Gastrocnemius medialis (tissue), 4 donors: Measurements from ENCODE around the gene BCL11B. TPM values are rescaled to one million over a fixed set of nuclear protein-coding genes. Genes with fewer than 3 reads are reported as not detected.

Source experiments
- ATAC-seq, 2 donors: fragments of 150-250 bp; one replicate each; pipeline ENCODE4 v1.9.1; 2016
- DNase-seq, 2 donors: peaks; one replicate each; pipeline ENCODE4 v3.0.0-alpha.2; 2019
- H3K27ac ChIP-seq, 4 donors: fragments of 200-600 bp; sonication (generic); 1 replicate in 1 of 4; 2 replicates in 3 of 4; pipeline ENCODE4 v1.5.1; 2016 to 2018; ENCODE audit warnings: mild to moderate bottlenecking in 2 of 4, moderate library complexity in 1 of 4
- H3K27me3 ChIP-seq, 3 donors: fragments of 200-600 bp; sonication (generic) in 2 of 3; 1 replicate in 1 of 3; 2 replicates in 2 of 3; pipeline versions ENCODE4 v1.5.1 to v1.6.0; 2016 to 2019; ENCODE audit warnings: mild to moderate bottlenecking in 1 of 3, moderate library complexity in 1 of 3
- H3K36me3 ChIP-seq, 2 donors: fragments of 200-600 bp; sonication (generic) in 1 of 2; one replicate each; pipeline ENCODE4 v1.5.1; 2017 to 2018
- H3K4me1 ChIP-seq, 2 donors: fragments of 200-600 bp; sonication (generic) in 1 of 2; one replicate each; pipeline ENCODE4 v1.5.1; 2016 to 2017; ENCODE audit warnings: mild to moderate bottlenecking in 2 of 2
- H3K4me3 ChIP-seq, 4 donors: fragments of 200-600 bp; sonication (generic) in 3 of 4; 1 replicate in 1 of 4; 2 replicates in 3 of 4; pipeline ENCODE4 v1.5.1; 2016 to 2019; ENCODE audit warnings: mild to moderate bottlenecking in 2 of 4
- H3K9me3 ChIP-seq, 3 donors: fragments of 200-600 bp; sonication (generic) in 2 of 3; 1 replicate in 1 of 3; 2 replicates in 2 of 3; pipeline ENCODE4 v1.5.1; 2016 to 2019
- POLR2A ChIP-seq, 2 donors: fragments of 450-650 bp; IDR thresholded peaks; one replicate each; pipeline ENCODE4 v1.6.1; 2017; ENCODE audit warnings: antibody characterized with exemption in 2 of 2, mild to moderate bottlenecking in 2 of 2, moderate library complexity in 2 of 2
- in situ Hi-C, 4 donors: fragments of 200-750 bp; cut with MboI; loops; one replicate each; pipeline versions ENCODE4 v1.15.0 to v1.8.0; 2017; ENCODE audit warnings: low sequenced_read_pairs in 4 of 4
- intact Hi-C: fragments of 100-400 bp; cut with DNase I; formaldehyde crosslinking; loops from one replicate; pipeline ENCODE4 v1.15.1; 2023; ENCODE audit warnings: low total_unique reads
- total RNA-seq, 4 donors: library from RNA; depleted of rRNA; stranded (reverse); fragments of >200 nt; gene quantifications; one replicate each; pipeline versions ENCODE4 v1.1.0 to v1.2.3, GENCODE V29; 2016
- TF ChIP-seq, protein P1 (sequence below), 5 experiments: fragments of 450-650 bp in 3 of 5; fragments of 200-600 bp in 2 of 5; sonication (generic) in 2 of 5; IDR thresholded peaks in 4 of 5; conservative IDR thresholded peaks in 1 of 5; 1 replicate in 4 of 5; 2 replicates in 1 of 5; pipeline ENCODE4 v1.5.1; 2016 to 2019; ENCODE audit warnings: antibody characterized with exemption in 5 of 5, mild to moderate bottlenecking in 3 of 5, moderate library complexity in 3 of 5

BCL11B gene
- total RNA-seq, 4 donors from 2014 or later, result 0.05 to 0.62 (median 0.18) TPM; not detected in 1

GRCh38 chr14:99315197-99315596 is 43.2 kb upstream of the BCL11B start:
- Histone ChIP-seq H3K27ac (no peak overlapping the region), H3K4me1 (no peaks in the 10 kb centered on the region), H3K4me3 (no peak overlapping the region), H3K36me3 (no peaks in the 10 kb centered on the region), H3K27me3 (no peaks in the 10 kb centered on the region), H3K9me3 (no peaks in the 10 kb centered on the region)
- ATAC-seq (no peak), DNase-seq (no peak)
- in situ Hi-C loops, result no loop called here
- TF ChIP-seq POLR2A (IDR thresholded peaks at IDR 0.05), result no peak
- TF ChIP-seq, protein P1, sequence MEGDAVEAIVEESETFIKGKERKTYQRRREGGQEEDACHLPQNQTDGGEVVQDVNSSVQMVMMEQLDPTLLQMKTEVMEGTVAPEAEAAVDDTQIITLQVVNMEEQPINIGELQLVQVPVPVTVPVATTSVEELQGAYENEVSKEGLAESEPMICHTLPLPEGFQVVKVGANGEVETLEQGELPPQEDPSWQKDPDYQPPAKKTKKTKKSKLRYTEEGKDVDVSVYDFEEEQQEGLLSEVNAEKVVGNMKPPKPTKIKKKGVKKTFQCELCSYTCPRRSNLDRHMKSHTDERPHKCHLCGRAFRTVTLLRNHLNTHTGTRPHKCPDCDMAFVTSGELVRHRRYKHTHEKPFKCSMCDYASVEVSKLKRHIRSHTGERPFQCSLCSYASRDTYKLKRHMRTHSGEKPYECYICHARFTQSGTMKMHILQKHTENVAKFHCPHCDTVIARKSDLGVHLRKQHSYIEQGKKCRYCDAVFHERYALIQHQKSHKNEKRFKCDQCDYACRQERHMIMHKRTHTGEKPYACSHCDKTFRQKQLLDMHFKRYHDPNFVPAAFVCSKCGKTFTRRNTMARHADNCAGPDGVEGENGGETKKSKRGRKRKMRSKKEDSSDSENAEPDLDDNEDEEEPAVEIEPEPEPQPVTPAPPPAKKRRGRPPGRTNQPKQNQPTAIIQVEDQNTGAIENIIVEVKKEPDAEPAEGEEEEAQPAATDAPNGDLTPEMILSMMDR (IDR thresholded peaks at IDR 0.05 in 4 of 5, conservative IDR thresholded peaks at IDR 0.05 in 1 of 5), result no peak
- intact Hi-C loops, result no loop called here

GRCh38 chr14:99314623-99315022 is 42.6 kb upstream of the BCL11B start:
- no peak for ATAC-seq
- no peak for DNase-seq
- H3K27me3 ChIP-seq, result no peaks in the 10 kb centered on the region
- no peaks in the 10 kb centered on the region for H3K36me3 ChIP-seq
- H3K9me3 ChIP-seq, result no peaks in the 10 kb centered on the region
- H3K27ac ChIP-seq, result no peak overlapping the region
- intact Hi-C loops (no loop called here), in situ Hi-C loops (no loop called here)
- H3K4me3 ChIP-seq, result no peak overlapping the region
- no peak for TF ChIP-seq POLR2A (IDR thresholded peaks at IDR 0.05)
- TF ChIP-seq, protein P1 (IDR thresholded peaks at IDR 0.05 in 4 of 5, conservative IDR thresholded peaks at IDR 0.05 in 1 of 5), result no peak
- no peaks in the 10 kb centered on the region for H3K4me1 ChIP-seq

DNA sequence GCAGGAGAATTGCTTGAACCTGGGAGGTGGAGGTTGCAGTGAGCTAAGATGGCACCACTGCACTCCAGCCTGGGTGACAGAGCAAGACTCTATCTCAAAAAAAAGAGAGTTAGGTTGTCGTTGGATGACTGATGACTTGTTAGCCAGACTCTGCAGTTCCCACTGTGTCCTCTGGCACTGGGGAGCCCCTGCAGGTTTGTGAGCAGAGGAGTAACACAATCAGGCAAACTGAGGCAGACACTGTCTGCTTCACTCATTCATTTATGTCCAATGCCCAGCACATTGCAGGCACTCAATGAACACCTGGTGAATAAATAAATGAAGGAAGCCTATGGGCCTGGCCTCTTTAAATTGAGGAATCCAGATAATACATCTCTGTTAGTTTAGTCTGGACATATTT is 41.2 kb upstream of the BCL11B start:
- H3K4me1 ChIP-seq, result no peaks in the 10 kb centered on the region
- H3K27ac ChIP-seq, result no peak overlapping the region
- TF ChIP-seq, protein P1 (IDR thresholded peaks at IDR 0.05 in 4 of 5, conservative IDR thresholded peaks at IDR 0.05 in 1 of 5), result no peak
- TF ChIP-seq POLR2A (IDR thresholded peaks at IDR 0.05), result no peak
- ATAC-seq (no peak), DNase-seq (no peak)
- H3K36me3 ChIP-seq, result no peaks in the 10 kb centered on the region
- in situ Hi-C loops (no loop called here), intact Hi-C loops (no loop called here)
- H3K9me3 ChIP-seq, result no peaks in the 10 kb centered on the region
- H3K27me3 ChIP-seq, result no peaks in the 10 kb centered on the region
- no peak overlapping the region for H3K4me3 ChIP-seq

DNA sequence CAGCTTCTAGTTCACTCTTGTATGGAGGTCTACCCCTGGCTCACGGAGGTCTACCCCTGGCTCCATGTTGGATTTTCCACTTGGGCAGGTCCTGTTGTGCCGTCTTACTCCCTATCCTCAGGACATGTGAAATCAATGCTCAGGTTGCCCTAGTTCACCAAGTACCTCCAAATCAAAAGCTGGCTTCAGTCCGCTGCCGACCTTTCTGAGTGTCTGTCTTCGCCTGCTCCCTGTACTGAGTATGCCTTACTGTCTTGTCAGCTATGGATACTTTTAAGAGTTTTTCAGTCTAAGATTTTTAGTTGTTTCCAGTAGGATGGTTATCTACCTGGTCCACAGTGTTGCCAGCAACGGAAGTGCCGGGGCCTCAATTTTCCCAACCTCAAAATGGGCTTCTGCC is 40.1 kb upstream of the BCL11B start:
- no peaks in the 10 kb centered on the region for H3K27me3 ChIP-seq
- no peak overlapping the region for H3K4me3 ChIP-seq
- TF ChIP-seq POLR2A (IDR thresholded peaks at IDR 0.05), result no peak
- TF ChIP-seq, protein P1 (IDR thresholded peaks at IDR 0.05 in 4 of 5, conservative IDR thresholded peaks at IDR 0.05 in 1 of 5), result no peak
- intact Hi-C loops (no loop called here), in situ Hi-C loops (no loop called here)
- H3K4me1 ChIP-seq, result no peaks in the 10 kb centered on the region
- ATAC-seq (no peak), DNase-seq (no peak)
- no peaks in the 10 kb centered on the region for H3K36me3 ChIP-seq
- no peak overlapping the region for H3K27ac ChIP-seq
- H3K9me3 ChIP-seq, result no peaks in the 10 kb centered on the region

DNA sequence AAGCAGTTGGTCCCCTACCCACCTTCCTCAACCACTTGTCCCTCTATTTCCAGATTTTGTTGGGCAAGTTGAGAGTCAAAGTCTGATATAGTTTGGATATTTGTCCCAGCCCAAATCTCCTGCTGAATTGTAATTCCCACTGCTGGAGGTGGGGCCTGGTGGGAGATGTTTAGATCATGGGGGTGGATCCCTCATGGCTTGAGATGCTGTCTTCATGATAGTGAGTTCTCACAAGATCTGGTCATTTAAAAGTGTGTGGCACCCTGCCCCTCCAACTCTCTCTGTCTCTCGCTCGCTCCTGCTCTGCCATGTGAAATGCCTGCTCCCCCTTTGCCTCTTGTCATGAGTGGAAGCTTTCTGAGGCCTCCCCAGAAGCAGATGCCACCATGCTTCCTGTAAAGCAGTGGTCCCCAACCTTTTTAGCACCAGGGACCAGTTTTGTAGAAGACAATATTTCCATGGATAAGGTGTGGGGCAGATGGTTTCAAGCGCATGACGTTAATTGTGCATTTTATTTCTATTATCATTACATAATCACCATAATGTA is 37.3 kb upstream of the BCL11B start:
- no peak for ATAC-seq
- intact Hi-C loops, result no loop called here
- H3K36me3 ChIP-seq, result no peaks in the 10 kb centered on the region
- no peak overlapping the region for H3K4me3 ChIP-seq
- H3K27ac ChIP-seq, result no peak overlapping the region
- in situ Hi-C loops, result no loop called here
- no peaks in the 10 kb centered on the region for H3K27me3 ChIP-seq
- no peak for TF ChIP-seq POLR2A (IDR thresholded peaks at IDR 0.05)
- TF ChIP-seq, protein P1 (IDR thresholded peaks at IDR 0.05 in 4 of 5, conservative IDR thresholded peaks at IDR 0.05 in 1 of 5), result no peak
- H3K4me1 ChIP-seq, result no peaks in the 10 kb centered on the region
- no peaks in the 10 kb centered on the region for H3K9me3 ChIP-seq
- DNase-seq, result no peak
